ENCODE measurements around the gene ADGRD1. TPM values are rescaled to one million over a fixed set of nuclear protein-coding genes. Genes with fewer than 3 reads are reported as not detected.
"Not testable (repeated sequence)": the region's sequence is repeated elsewhere in the genome, so short reads cannot be mapped to it uniquely, and the experiment has no call there.

The ADGRD1 gene
- 0.73 and 0.98 TPM in 2 replicates for total RNA-seq
- long read RNA-seq = 0 reads

DNA sequence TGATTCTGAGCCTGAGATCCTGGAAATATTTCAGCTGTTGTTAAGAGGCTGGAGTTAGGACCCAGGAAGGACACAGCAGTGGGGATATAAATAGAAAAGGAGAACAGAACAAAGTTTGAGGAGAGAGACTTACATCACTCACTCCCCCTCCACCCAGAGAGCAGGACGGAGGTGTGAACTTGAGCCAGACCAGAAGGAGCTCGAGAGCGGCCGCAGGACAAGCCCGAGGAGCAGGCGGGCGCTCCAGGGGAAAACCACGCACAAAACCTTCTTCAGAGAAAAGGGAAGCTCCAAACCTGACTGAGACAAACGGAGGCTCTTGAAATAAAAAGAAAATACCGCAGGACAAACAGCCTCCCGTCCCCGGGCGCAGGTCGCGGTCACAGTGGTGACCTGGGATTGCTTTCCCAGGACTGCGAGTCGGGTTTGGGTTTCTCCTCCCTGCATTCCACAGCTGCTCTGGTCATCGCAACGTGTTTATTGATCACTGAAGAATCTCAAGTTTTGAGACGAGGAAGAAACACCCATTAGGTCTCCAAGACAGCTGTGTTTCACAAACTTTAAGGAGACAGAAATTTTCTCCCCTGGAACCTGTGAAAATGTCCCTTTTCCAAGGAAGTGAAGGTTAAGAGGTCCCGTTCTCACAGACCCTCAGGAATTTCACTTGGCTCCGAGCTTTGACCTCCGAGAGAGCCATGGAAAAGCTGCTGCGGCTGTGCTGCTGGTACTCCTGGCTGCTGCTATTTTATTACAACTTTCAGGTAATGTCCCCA, at the start of gene ADGRD1:
TSS of gene ADGRD1 (plus strand) at position 137 of the 773 bp plus-strand sequence. CDS start at position 696, 559 bp downstream.
- H3K27me3 Mint-ChIP-seq (ENCODE audit: low read depth) = peaks cover 13% of the 10 kb centered on the region

DNA sequence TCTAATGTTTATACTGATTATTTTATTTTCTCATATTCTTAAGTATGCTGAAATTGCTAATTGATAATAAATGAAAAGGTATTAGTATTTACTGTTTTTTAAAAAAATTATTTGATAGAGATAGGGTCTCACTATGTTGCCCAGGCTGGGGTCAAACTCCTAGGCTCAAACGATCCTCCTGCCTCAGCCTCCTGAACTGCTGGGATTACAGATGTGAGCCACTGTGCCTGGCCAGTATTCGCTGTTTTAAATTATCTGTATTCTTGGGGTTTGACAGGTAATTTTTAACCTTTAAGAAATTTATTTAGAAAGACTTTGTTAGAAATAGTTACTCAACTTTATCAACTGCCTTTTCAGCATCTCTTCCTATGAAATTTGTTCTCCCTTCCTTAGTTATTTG, 49.6 kb upstream of the ADGRD1 start:
- Mint-ChIP-seq H3K4me3 (no peak overlapping the region), H3K9me3 (no peaks in the 10 kb centered on the region), H3K27ac (ENCODE audit: unreplicated experiment) (no peak overlapping the region), H3K27me3 (ENCODE audit: low read depth) (no peaks in the 10 kb centered on the region), H3K4me1 (no peaks in the 10 kb centered on the region), H3K36me3 (ENCODE audit: low read depth) (no peaks in the 10 kb centered on the region)
- no peak for DNase-seq (ENCODE audit: low read depth, low spot score)
- TF ChIP-seq, protein P1, sequence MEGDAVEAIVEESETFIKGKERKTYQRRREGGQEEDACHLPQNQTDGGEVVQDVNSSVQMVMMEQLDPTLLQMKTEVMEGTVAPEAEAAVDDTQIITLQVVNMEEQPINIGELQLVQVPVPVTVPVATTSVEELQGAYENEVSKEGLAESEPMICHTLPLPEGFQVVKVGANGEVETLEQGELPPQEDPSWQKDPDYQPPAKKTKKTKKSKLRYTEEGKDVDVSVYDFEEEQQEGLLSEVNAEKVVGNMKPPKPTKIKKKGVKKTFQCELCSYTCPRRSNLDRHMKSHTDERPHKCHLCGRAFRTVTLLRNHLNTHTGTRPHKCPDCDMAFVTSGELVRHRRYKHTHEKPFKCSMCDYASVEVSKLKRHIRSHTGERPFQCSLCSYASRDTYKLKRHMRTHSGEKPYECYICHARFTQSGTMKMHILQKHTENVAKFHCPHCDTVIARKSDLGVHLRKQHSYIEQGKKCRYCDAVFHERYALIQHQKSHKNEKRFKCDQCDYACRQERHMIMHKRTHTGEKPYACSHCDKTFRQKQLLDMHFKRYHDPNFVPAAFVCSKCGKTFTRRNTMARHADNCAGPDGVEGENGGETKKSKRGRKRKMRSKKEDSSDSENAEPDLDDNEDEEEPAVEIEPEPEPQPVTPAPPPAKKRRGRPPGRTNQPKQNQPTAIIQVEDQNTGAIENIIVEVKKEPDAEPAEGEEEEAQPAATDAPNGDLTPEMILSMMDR (conservative IDR thresholded peaks at IDR 0.05) = no peak

More for the DNA sequence above, at the start of gene ADGRD1:
- Mint-ChIP-seq H3K36me3 (ENCODE audit: low read depth) (no peaks in the 10 kb centered on the region), H3K4me3 (no peak within 1 kb of the TSS), H3K9me3 (peaks cover 3% of the 10 kb centered on the region), H3K4me1 (peaks cover 28% of the 10 kb centered on the region), H3K27ac (ENCODE audit: unreplicated experiment) (no peak within 1 kb of the TSS)
- no peak for DNase-seq (ENCODE audit: low read depth, low spot score)
- TF ChIP-seq, protein P1 (conservative IDR thresholded peaks at IDR 0.05) = no peak

GRCh38 chr12:130904936-130905455, 48.7 kb upstream of the ADGRD1 start:
- H3K9me3 Mint-ChIP-seq; DNase-seq (ENCODE audit: low read depth, low spot score); H3K4me1 Mint-ChIP-seq; H3K27me3 Mint-ChIP-seq (ENCODE audit: low read depth); H3K36me3 Mint-ChIP-seq (ENCODE audit: low read depth); H3K4me3 Mint-ChIP-seq; H3K27ac Mint-ChIP-seq (ENCODE audit: unreplicated experiment): not testable (repeated sequence)

DNA sequence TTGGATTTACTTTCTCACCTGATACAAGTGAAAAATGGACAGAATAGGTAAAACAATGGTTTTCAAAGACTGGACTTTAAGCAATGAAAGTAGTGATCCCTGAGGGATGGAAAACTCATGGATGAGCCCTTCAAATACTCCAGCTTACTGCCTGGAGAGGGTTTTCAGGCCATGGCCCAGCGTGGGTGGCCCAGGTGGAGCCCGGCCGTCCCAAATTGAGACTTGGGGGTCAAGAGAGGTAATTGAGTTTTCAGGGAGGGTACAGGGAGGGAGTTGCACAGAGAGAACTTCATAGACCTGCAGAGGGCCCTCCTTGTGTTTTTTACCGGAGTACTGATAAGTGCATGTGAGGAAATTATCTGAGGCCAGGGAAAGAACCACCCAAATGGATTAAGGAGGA, 44.6 kb upstream of the ADGRD1 start:
- Mint-ChIP-seq H3K4me1 (no peaks in the 10 kb centered on the region), H3K9me3 (peaks cover 11% of the 10 kb centered on the region), H3K36me3 (ENCODE audit: low read depth) (peaks cover 2% of the 10 kb centered on the region), H3K4me3 (no peak overlapping the region), H3K27me3 (ENCODE audit: low read depth) (no peaks in the 10 kb centered on the region), H3K27ac (ENCODE audit: unreplicated experiment) (no peak overlapping the region)
- TF ChIP-seq, protein P1 (conservative IDR thresholded peaks at IDR 0.05) = no peak
- no peak for DNase-seq (ENCODE audit: low read depth, low spot score)

DNA sequence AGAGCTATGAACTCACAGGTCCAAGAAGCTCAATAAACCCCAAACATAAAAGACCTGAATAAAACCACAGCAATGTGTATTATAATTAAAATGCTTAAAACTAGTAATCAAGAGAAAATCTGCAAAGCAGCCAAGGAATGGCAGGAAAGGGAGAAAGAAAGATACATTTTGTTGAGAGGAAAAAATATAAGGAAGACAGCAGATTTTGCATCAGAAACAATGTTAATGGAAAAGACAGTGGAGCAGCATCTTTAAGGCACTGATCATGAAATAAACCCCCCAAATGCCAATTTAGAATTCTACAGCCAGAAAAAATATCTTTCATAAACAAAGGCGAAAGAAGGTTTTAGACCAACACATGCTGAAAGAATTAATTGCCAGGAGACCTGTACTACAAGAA, 42.5 kb upstream of the ADGRD1 start:
- Mint-ChIP-seq H3K27me3 (ENCODE audit: low read depth) (peaks cover 3% of the 10 kb centered on the region), H3K4me1 (peaks cover 3% of the 10 kb centered on the region), H3K36me3 (ENCODE audit: low read depth) (peaks cover 2% of the 10 kb centered on the region), H3K27ac (ENCODE audit: unreplicated experiment) (no peak overlapping the region), H3K4me3 (no peak overlapping the region), H3K9me3 (peaks cover 11% of the 10 kb centered on the region)
- TF ChIP-seq, protein P1 (conservative IDR thresholded peaks at IDR 0.05) = no peak
- DNase-seq (ENCODE audit: low read depth, low spot score) = no peak

DNA sequence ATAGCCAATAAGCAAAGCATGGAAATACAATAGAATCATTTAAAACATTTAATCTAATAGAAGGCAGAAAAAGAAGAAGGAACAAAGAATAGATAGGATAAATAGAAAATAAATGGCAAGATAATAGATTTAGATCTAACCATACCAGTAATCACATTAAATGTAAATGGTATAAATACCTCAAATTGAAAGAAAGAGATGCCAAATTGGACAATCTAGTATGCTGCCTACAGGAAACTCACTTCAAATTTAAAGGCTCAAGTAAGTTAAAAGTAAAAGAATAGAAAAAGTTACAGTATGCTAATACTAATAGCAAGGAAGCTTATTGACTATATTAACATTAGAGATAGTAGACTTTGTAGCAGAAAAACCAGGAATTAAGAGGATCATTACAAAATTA, 41.8 kb upstream of the ADGRD1 start:
- Mint-ChIP-seq H3K9me3 (peaks cover 11% of the 10 kb centered on the region), H3K27me3 (ENCODE audit: low read depth) (peaks cover 8% of the 10 kb centered on the region), H3K36me3 (ENCODE audit: low read depth) (peaks cover 2% of the 10 kb centered on the region), H3K27ac (ENCODE audit: unreplicated experiment) (no peak overlapping the region), H3K4me3 (no peak overlapping the region), H3K4me1 (peaks cover 11% of the 10 kb centered on the region)
- DNase-seq (ENCODE audit: low read depth, low spot score) = no peak
- TF ChIP-seq, protein P1 (conservative IDR thresholded peaks at IDR 0.05) = no peak
